ENCODE measurements around the gene MCF2L2.
"Not testable (repeated sequence)": the region's sequence is repeated elsewhere in the genome, so short reads cannot be mapped to it uniquely, and the experiment has no call there.

Gene MCF2L2

GRCh38 chr3:183193762-183194689 lies 234.4 kb downstream of the MCF2L2 start:
- DNase-seq = no peak

- DNase-seq = no peak
Observed at GRCh38 chr3:183192650-183193300, 235.6 kb downstream of the MCF2L2 start.

- DNase-seq = no peak
Observed at GRCh38 chr3:183189641-183190040, 238.8 kb downstream of the MCF2L2 start.

DNA sequence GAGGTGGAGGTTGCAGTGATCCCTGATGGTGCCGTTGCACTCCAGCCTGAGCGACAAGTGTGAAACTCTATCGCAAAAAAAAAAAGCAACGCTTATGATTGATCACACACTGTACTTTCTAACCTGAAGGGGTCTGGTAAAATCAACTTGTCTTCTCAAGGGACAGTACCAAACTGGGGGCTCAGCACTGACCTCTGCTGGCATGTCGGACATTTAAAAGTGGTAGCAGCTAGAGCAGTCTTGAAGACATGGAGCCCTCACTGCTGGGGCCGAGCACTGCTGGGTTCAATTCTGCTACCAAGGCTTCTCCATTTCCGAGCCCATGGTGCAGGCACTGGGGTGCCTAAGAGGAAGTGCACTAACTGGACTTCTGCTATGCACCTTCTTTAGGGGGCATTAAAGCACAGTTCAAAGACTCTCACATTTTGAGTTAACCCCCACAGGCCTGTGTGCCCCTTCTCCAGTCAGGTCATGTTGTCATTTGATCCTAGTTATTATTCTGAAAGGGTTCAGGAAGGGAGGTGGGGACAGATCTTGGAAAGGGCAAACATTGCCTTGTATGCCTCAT lies 239.4 kb downstream of the MCF2L2 start:
- DNase-seq = peak; percentile 36

- no peak for DNase-seq
Observed at GRCh38 chr3:183185696-183186095, 242.7 kb downstream of the MCF2L2 start.

GRCh38 chr3:183182732-183183610 lies 245.4 kb downstream of the MCF2L2 start:
- DNase-seq = no peak

DNA sequence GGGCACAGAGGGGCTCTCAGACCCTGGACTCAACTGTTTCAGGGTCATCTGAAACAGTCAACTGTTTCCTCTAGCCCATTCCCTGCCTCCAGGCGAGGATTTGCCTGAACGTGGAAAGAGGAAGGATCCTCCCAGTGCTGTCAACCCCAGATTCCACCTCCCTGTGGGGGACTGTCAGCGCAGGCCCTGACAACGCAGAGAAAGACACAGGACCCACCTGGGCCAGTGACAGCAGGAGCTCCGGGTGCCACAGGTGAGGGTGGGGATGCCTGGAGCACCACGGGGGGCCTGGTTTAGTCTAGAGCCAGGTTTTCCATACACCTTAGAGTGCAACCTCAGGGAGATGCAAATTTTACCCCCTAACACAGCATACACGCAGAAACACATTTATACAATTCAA lies 246.3 kb downstream of the MCF2L2 start:
- no peak for DNase-seq

- DNase-seq = no peak
Observed at GRCh38 chr3:183181606-183182005, 246.8 kb downstream of the MCF2L2 start.

DNA sequence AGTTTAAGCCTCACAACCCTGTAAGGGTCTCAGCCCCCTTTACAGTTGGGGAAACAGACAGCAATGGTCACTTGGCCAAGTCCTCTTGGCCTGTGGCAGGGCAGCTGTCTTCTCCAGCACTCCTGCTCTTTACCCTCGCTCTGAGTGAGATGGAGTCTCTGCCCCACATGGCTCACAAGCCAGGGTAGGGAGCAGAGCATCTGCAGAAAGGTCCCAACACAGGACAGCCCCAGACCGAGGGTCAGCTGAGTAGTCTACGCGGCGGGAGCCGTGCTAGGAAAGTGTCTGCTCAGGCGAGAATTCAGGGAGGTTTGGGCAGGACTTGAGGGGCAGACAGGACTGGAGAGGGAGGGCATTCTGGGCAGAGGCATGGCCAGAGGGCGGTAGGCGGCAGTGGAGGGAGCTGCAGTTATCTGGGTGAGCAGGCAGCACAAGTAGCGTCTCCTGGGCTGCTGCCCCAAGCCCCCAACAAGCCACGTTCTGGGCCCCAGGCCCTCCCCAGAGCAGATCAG lies 247.6 kb downstream of the MCF2L2 start:
- DNase-seq = no peak

GRCh38 chr3:183180110-183180783 lies 248.2 kb downstream of the MCF2L2 start:
- DNase-seq = no peak

DNA sequence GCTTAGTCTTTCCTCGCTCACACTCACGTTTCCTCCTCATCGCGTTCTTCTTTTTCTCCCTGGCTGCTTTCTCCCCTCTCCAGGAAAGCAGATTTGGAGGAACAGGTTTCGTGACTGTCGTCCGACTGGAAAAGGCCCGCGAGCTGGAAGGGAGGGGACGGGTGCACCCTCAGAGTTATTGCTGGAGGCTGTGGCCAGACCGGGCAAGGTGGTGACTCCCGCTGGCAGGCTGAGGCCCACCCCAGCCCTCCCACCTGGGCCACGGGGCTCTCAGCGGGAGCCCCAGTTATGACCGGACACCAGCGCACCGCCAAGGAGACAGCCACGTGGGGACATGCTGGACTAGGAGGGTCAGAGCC lies 248.9 kb downstream of the MCF2L2 start:
- DNase-seq = not testable (repeated sequence)

- DNase-seq = peak; percentile 51
Observed at GRCh38 chr3:183178833-183179549, 249.4 kb downstream of the MCF2L2 start.

- no peak for DNase-seq
Observed at GRCh38 chr3:183178512-183178832, 249.9 kb downstream of the MCF2L2 start.

GRCh38 chr3:183172051-183172639 lies 256.3 kb downstream of the MCF2L2 start:
- DNase-seq = no peak

GRCh38 chr3:183167975-183168374 lies 260.4 kb downstream of the MCF2L2 start:
- DNase-seq = not testable (repeated sequence)

DNA sequence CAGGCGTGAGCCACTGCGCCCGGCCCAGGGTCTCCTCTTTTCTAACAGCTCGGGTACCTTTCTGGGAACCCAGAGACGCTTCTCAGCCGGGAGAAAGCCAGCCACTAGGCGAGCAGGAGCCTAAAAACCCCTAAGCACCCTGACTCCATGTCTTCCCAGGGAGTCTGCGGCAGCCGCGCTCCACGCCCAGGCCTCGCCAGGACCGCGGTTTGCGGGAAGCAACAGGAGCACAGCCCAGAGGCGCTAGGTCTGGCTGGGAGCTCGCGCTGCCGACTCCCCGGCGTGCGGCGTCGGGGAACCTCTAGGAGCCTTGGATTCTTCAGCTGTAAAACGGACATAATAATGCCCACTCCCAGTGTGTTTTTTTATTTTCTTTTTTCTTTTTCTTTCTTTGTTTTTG lies 264.9 kb downstream of the MCF2L2 start:
- DNase-seq = no peak

GRCh38 chr3:183161552-183162336 lies 266.7 kb downstream of the MCF2L2 start:
- no peak for DNase-seq

- no peak for DNase-seq
Observed at GRCh38 chr3:183160616-183161015, 267.8 kb downstream of the MCF2L2 start.

GRCh38 chr3:183159333-183159732 lies 269.1 kb downstream of the MCF2L2 start:
- DNase-seq = no peak

- DNase-seq = peak; percentile 34
Observed at GRCh38 chr3:183158551-183159006, 269.8 kb downstream of the MCF2L2 start.

All from stimulated activated CD4-positive, alpha-beta T cell treated with anti-CD3 and anti-CD28 coated beads, Interleukin-4, amount 100 ng/mL, for 1 hour (primary cell).